MG63 (cell line): ENCODE data around the gene DPP10. TPM values are rescaled to one million over a fixed set of nuclear protein-coding genes. Genes with fewer than 3 reads are reported as not detected.

Experiments used
- DNase-seq: peaks from one replicate; pipeline ENCODE4 v3.0.0-alpha.2; 2020
- H3K27me3 ChIP-seq: fragments of 250-450 bp; sonication (Bioruptor Pico); 2 replicates; pipeline ENCODE4 v1.5.1; 2020; ENCODE audit warnings: mild to moderate bottlenecking, moderate library complexity
- H3K36me3 ChIP-seq: fragments of 250-450 bp; sonication (Bioruptor Pico); 2 replicates; pipeline ENCODE4 v1.5.1; 2020; ENCODE audit warnings: mild to moderate bottlenecking, moderate library complexity
- H3K4me3 ChIP-seq: fragments of 250-450 bp; sonication (Bioruptor Pico); 2 replicates; pipeline ENCODE4 v1.5.1; 2020; ENCODE audit warnings: mild to moderate bottlenecking, moderate library complexity
- H3K9me3 ChIP-seq: fragments of 250-450 bp; sonication (Bioruptor Pico); 2 replicates; pipeline ENCODE4 v1.5.1; 2020; ENCODE audit warnings: mild to moderate bottlenecking, moderate library complexity
- total RNA-seq: library from RNA; depleted of rRNA; stranded (reverse); fragments of >200 nt; shearing (Covaris generic); gene quantifications from 2 replicates; pipeline ENCODE4 v1.2.3, GENCODE V29; 2014; ENCODE audit warnings: low replicate concordance

Gene DPP10
- total RNA-seq, 1 experiment from 2014 or later = 6.4 TPM

DNA sequence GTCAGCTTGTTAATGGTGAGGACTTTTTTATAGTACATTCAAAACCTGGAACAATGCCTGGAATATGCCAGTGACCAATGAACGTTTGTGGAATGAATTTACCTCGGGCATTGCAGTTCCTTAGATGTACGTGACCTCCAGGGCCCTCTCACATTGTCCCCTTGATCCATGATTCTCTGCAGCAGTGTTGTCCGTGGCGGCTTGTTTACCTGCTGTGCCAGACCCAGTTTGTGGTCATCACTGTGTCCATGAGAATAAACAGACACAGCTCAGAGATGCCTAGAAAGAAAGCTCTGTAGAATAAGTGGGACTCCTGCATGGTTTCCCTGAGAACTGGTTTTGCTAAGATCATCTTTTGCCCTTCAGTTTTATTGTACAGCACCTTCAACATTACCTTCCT, 1132.2 kb downstream of the DPP10 start:
- no peak overlapping the region for H3K4me3 ChIP-seq
- no peaks in the 10 kb centered on the region for H3K36me3 ChIP-seq
- no peaks in the 10 kb centered on the region for H3K27me3 ChIP-seq
- no peak for DNase-seq
- no peaks in the 10 kb centered on the region for H3K9me3 ChIP-seq

DNA sequence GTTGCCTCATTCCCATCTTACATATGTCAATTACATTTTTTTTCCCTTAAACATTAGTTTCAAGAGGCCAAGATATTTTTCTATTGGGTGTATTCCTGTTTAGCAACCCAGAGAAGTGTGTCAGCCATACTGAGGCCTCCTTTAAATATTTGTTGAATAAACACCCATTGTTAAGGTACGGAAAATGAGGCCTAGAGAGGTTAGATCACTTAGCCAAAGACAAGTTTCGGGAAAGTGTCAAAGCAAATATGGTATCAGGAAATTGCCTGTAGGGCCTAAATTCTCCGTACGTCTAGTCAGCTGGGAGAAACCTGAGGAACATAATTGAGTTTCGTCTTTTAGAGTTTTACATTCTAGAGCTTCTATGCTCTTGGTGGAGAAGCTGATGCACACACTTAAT, 1138.3 kb downstream of the DPP10 start:
- no peaks in the 10 kb centered on the region for H3K36me3 ChIP-seq
- H3K4me3 ChIP-seq = no peak overlapping the region
- no peaks in the 10 kb centered on the region for H3K9me3 ChIP-seq
- DNase-seq = no peak
- no peaks in the 10 kb centered on the region for H3K27me3 ChIP-seq

DNA sequence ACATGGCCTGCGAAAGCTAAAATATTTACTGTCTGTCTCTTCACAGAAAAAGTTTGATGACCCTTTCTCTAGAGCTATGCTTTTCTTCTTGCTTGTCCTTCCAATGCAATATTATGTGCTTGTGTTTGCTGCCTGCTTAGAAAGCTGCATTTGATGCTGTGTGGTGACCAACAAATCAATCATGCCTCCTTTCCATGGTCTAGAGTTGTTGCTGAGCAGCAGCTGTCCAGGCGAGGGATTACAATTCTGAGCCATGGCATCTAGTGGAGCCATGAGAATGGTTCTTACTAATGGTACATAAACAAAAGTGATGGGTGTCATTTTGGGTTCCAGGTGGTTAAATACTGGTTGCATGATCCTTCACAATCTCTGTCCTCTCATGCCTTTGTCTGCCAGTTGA, 1142.1 kb downstream of the DPP10 start:
- Histone ChIP-seq H3K9me3 (no peaks in the 10 kb centered on the region), H3K4me3 (no peak overlapping the region), H3K36me3 (no peaks in the 10 kb centered on the region), H3K27me3 (no peaks in the 10 kb centered on the region)
- no peak for DNase-seq

DNA sequence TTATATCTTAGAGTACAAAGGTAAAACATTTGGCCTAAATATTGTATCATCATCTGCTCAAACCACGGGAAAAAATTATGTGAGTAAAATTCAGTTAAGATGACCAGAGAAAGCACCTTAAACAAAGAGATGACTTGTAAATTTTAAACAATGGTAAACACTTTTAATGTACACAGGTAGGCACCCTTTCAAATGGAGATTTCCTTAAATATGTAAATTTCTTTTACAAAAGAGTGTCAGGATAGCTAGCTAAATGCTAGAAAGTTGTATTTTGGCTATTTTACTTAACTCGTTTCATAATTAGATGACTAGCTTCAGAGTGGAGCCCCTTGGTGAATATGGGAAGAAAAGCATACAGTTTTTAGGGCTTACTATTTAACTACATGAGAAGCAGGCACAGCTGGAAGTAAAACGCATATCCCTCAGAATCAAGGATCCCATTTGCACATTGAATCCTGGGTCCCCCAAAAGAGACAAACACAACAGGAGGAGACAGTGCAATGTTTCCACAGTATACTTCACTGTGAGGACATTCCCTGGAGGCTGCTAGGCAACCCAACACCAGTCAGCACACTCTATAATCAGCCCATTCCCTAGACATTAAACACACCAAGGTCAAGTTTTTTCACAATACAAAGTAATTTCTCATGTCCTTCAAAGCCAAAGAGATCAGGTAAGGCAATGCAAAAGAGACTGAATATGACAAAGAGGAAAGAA, 1154.4 kb downstream of the DPP10 start:
- no peaks in the 10 kb centered on the region for H3K9me3 ChIP-seq
- H3K36me3 ChIP-seq = no peaks in the 10 kb centered on the region
- no peaks in the 10 kb centered on the region for H3K27me3 ChIP-seq
- no peak overlapping the region for H3K4me3 ChIP-seq
- DNase-seq = no peak

DNA sequence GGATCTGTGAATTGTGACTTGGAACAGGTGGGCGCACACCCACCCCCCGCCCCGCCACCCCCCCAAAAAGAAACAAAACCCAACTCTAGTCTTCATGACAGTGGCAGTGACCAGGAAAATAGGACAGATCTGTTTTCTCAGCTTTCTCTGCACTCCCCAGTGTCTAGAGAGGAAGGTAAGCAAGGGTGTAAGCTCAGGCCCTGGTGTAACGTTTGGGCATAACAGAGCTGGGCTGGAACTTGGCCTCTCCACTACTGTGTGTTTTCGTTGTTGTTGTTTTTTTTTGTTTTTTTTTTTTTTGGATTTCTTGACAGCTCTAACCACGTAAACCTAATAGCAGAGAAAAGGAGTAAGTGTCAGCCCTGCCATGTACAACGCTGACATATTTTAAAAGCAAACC, 1160.8 kb downstream of the DPP10 start:
- no peaks in the 10 kb centered on the region for H3K9me3 ChIP-seq
- DNase-seq = no peak
- H3K36me3 ChIP-seq = no peaks in the 10 kb centered on the region
- no peaks in the 10 kb centered on the region for H3K27me3 ChIP-seq
- no peak overlapping the region for H3K4me3 ChIP-seq

DNA sequence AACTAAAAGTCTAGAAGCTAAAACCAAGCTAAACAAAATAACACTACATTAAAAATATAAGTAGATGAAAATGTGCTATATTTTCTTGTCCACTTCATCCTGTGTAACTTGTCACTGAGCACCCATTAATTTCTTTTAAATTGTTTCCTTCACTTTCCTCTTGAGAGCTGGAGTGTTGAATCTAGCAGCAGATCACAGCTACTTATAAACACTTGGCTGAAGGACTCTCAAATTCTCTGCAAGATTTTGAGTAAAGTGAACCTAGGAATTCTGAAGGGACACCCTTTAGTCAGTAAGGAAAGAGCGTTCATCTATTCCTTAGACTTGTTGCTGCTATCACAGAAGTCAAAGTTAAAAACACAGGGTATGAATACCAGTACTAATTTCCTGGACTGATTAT, 1163.9 kb downstream of the DPP10 start:
- no peak overlapping the region for H3K4me3 ChIP-seq
- H3K27me3 ChIP-seq = no peaks in the 10 kb centered on the region
- no peaks in the 10 kb centered on the region for H3K36me3 ChIP-seq
- H3K9me3 ChIP-seq = no peaks in the 10 kb centered on the region
- no peak for DNase-seq

DNA sequence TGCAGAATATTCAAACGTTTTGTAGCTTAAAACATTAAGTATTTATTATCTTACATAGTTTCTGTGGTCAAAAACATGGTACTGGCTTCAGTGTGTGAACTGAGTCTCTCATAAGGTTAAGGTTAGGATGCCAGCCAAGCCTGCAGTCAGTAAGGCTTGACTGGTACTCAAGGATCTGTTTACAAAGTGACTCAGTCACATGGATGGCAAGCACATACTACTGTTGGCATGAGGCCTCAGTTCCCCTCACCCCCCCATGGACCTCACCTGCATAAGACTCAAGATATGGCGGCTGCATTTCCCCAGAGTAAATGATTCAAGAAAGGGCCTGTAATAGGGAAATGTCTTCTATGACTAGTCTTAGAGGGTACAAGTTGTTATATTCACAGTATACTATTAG, 1167.5 kb downstream of the DPP10 start:
- DNase-seq = peak; percentile 28
- no peaks in the 10 kb centered on the region for H3K27me3 ChIP-seq
- H3K9me3 ChIP-seq = no peaks in the 10 kb centered on the region
- no peaks in the 10 kb centered on the region for H3K36me3 ChIP-seq
- no peak overlapping the region for H3K4me3 ChIP-seq

DNA sequence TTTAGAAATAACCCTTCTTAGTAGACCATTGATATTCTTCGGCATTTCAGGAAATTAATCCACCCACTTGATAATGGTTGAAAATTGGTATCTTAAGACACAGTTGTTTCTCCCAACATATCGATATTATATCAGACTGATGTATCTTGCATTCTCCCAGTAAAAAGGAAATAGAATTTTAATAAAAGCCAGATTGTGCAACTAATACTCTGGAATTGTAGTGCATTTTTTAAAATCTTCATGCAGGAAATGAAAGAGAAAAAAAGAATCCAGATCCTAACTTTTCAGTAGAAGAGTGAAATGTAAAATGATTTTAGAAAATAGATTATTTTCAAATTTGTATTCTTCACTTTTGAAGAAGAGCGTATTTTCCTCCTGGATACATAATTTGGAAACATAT, 1168.4 kb downstream of the DPP10 start:
- Histone ChIP-seq H3K36me3 (no peaks in the 10 kb centered on the region), H3K4me3 (no peak overlapping the region), H3K9me3 (no peaks in the 10 kb centered on the region), H3K27me3 (no peaks in the 10 kb centered on the region)
- DNase-seq = no peak

DNA sequence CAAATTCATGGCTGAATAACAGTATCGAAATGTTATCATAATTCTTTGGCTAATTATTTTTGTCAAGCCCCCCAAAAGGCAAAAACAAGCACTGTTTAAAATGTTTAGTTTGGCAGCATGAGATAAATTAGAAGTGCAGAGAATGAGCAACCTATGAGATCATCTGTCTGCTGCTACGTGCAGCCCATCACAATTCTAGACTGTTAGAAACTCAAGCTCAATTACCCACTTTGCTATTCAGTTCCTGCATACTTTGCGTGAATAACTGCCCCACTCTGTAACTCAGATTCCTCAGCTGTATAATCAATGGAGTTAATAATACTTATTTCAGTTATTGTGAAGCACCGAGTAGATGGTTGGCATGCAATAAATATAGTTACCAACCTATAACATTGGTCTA, 1181.9 kb downstream of the DPP10 start:
- DNase-seq = no peak
- Histone ChIP-seq H3K9me3 (no peaks in the 10 kb centered on the region), H3K4me3 (no peak overlapping the region), H3K27me3 (no peaks in the 10 kb centered on the region), H3K36me3 (no peaks in the 10 kb centered on the region)

DNA sequence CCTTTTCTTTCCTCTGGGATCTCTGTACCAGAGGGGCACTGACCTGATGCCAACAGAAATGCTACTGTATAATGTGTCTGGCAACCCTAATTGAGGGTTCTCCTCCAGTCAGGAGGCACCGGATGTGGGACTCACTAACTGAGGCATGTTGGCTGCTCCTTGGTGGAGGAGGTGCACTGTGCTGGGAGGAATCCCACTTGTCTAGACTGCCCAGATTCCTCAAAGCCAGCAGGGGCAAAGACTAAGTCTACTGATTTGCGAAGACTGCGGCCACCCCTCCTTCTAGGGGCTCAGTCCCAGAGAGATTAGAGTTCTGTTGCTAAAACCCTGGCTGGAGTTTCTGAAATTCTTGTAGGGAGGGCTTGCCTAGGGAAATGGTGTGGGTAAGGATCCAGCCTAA, 1192.1 kb downstream of the DPP10 start:
- DNase-seq = no peak
- H3K27me3 ChIP-seq = no peaks in the 10 kb centered on the region
- no peaks in the 10 kb centered on the region for H3K36me3 ChIP-seq
- H3K9me3 ChIP-seq = peaks cover 2% of the 10 kb centered on the region
- no peak overlapping the region for H3K4me3 ChIP-seq

DNA sequence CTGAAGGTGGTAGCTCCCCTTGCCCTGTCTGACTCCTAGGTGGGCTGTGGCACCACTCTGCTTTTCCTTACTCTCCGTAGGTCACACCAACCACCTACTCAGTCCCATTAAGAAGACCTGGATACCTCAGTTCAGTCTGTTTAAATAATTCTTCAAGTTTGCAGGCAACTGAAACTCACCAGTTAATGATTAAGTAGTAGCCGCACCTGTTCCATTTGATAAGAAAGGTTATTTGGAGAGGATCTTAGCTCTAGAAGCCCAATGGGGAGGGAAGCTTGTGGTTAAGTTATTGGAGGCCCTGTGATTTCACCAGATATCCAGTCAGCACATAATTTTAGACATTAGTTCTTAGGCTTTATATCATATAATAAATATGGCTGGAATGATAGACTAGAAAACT, 1193.0 kb downstream of the DPP10 start:
- Histone ChIP-seq H3K36me3 (no peaks in the 10 kb centered on the region), H3K27me3 (no peaks in the 10 kb centered on the region), H3K4me3 (no peak overlapping the region), H3K9me3 (peaks cover 2% of the 10 kb centered on the region)
- DNase-seq = no peak

DNA sequence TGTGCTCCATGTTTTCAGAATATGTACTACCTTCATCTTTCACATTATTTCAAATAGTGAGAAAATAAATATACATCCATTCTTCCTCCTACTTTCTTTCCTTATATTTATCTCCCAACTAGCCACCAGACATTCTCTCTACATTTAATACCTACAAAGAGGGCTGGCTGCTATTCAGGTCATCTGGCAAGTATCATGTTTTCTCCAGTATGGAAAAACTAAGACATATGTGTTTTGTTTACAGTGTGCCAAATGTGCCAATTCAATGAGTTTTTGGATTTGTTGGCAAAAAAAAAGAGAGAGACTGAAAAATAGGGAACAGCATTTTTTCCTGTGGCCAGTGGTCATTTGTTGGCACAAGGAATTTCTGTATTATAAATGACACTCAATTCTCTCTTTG, 1207.3 kb downstream of the DPP10 start:
- Histone ChIP-seq H3K27me3 (no peaks in the 10 kb centered on the region), H3K36me3 (no peaks in the 10 kb centered on the region), H3K4me3 (no peak overlapping the region), H3K9me3 (no peaks in the 10 kb centered on the region)
- DNase-seq = no peak

DNA sequence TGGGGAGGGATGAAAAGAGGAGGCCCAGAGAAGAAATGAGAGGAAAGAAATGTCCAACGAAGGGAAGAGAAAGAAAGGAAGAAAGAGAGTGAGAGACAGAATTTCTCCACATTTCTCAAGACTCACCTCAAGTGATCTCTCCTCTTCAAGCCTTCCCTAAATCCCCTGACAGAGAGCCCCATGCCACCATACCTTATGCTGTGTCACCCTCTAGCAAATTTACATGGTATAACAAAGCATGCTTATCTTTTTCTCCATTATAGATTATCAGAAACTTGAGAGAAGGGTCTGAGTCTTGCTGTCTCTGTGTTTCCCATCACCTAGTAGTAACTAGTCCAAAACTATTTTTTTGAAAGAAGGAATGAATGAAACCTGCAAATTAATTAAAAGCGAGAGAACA, 1208.4 kb downstream of the DPP10 start:
- Histone ChIP-seq H3K9me3 (no peaks in the 10 kb centered on the region), H3K27me3 (no peaks in the 10 kb centered on the region), H3K4me3 (no peak overlapping the region), H3K36me3 (no peaks in the 10 kb centered on the region)
- DNase-seq = no peak

DNA sequence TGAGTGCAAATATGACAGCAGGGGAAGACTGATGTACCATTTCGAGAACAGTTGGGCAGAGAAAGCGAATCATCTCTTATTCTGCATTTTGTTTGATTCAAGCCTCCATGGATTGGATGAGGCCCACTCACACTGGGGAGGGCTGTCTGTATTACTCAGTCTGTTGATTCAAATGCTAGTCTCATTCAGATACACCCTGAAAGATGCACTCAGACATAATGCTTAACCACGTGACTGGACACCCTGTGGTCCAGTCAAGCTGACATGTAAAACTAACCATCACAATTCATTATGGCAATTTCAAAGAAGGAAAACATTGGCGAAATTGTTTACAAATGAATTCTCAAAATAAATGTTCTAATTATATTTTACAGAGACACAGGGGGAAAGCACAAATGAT, 1210.2 kb downstream of the DPP10 start:
- Histone ChIP-seq H3K4me3 (no peak overlapping the region), H3K27me3 (no peaks in the 10 kb centered on the region), H3K9me3 (no peaks in the 10 kb centered on the region), H3K36me3 (no peaks in the 10 kb centered on the region)
- DNase-seq = no peak

DNA sequence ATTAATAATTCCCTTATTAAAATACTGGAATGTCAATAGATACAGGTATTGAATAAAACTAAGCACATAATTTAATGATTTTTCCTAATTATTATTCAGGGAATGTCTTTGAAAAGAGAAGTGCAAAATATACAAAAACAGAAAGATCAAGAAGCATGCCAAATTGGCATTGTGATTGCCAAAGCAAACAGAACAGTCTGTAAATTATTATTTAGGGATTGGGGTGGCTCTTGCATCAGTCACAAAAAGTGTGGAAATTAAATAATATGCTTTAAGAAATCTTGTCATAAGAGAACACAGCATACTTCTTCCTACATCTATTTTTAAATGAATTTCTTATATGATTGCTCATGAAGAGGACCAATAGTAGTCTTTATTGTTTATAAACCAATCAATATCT, 1211.9 kb downstream of the DPP10 start:
- Histone ChIP-seq H3K27me3 (no peaks in the 10 kb centered on the region), H3K9me3 (no peaks in the 10 kb centered on the region), H3K36me3 (no peaks in the 10 kb centered on the region), H3K4me3 (no peak overlapping the region)
- no peak for DNase-seq

DNA sequence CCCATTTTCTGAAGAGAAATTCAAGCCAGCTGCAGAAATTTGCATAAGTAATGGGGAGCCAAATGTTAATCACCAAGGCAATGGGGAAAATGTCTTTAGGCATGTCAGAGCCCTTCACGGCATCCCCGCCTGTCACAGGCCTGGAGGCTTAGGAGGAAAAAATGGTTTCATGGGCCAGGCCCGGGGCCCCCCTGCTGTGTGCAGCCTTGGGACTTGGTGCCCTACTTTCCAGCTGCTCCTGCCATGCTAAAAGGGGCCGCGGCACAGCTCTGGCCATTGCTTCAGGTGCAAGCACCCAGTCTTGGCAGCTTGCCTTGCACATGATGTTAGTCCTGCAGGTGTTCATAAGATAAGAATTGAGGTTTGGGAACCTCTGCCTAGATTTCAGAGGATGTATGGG, 1235.7 kb downstream of the DPP10 start:
- Histone ChIP-seq H3K36me3 (no peaks in the 10 kb centered on the region), H3K4me3 (no peak overlapping the region), H3K27me3 (no peaks in the 10 kb centered on the region), H3K9me3 (peaks cover 15% of the 10 kb centered on the region)
- DNase-seq = no peak

DNA sequence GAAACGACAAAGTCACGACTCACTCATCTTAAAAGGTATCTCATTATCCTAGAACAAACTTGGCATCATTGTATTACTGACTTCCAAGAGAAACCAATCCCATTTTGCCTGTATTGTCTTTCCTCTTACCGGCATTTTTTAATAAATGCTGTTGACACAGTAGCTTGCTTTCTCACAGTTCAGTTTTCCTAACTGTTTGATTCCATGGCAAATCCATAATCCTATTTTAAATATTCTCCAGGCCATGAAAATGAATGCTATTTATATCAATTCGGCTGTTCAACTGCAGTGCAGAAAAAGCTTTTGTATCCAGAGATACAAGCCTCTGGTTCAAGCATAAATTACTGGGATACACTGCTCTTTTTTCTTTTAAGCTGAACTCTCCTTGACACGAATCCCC, 1241.9 kb downstream of the DPP10 start:
- H3K27me3 ChIP-seq = no peaks in the 10 kb centered on the region
- H3K36me3 ChIP-seq = no peaks in the 10 kb centered on the region
- DNase-seq = no peak
- no peak overlapping the region for H3K4me3 ChIP-seq
- H3K9me3 ChIP-seq = peaks cover 2% of the 10 kb centered on the region; the same call in 1 of the 2 replicates

DNA sequence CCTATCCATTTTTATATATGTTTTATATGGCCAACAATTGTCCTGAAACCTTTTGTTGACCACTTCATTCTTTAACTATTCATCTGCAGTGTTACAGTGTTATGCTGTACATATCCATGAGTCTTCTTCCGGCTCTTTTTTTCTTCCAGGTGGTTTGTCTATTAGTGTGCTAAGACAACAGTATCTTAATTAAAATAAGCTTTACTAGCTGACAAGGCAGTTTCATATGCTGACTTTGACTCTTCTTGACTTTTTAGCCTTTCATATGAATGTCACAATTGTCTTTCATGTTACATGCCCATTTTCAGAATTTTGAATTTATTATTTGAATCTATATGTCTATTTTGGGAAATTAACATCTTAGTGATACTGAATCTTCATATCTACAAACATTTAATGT, 1249.0 kb downstream of the DPP10 start:
- Histone ChIP-seq H3K9me3 (no peaks in the 10 kb centered on the region), H3K27me3 (no peaks in the 10 kb centered on the region), H3K36me3 (no peaks in the 10 kb centered on the region), H3K4me3 (no peak overlapping the region)
- no peak for DNase-seq

DNA sequence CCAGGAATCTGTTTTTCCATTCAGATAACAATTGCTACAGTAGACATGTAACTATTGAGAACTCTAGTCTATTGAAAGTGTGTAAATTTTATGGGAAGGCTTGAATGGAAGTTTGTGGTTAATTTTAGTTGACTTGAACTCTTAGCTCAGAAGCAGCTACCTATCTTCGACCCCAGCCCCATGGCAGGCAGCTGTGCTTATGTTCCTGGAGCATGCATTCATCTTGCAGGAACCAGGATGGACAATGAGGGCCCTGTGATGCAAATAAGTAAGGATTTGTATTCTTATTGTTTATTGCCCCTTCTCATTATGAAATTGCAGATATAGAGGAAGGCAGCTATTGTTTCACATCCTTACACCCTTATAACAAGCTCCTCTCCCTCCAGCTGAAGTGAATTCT, 1252.2 kb downstream of the DPP10 start:
- H3K4me3 ChIP-seq = no peak overlapping the region
- no peaks in the 10 kb centered on the region for H3K27me3 ChIP-seq
- peaks cover 3% of the 10 kb centered on the region; the same call in 1 of the 2 replicates for H3K9me3 ChIP-seq
- DNase-seq = no peak
- H3K36me3 ChIP-seq = no peaks in the 10 kb centered on the region
